Measurements from ENCODE around the gene SNAP47. TPM values are rescaled to one million over a fixed set of nuclear protein-coding genes. Genes with fewer than 3 reads are reported as not detected.

SNAP47 gene
- polyA plus RNA-seq, 1 donor (not counting 4 experiments of a cell fraction or from before 2014, with no cell fraction given): 24.8 TPM

DNA sequence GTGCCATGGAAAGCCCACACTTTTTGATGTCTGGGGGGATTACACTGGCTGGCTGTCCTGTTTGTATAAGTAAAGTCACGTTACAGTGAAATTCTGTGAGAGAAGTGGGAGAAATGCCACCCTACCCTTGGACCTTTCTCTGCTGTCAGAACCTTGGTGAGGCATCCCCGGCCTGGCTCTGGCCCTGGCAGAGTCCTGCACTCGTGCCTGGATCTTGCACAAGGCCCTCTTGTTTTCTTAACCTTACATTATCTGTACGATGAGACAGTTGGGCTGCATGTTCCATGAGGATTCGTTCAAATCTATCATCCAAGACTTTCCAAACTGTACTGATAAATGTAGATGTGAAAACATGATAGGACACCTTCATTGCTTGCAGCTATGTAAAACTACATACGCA, 11.4 kb downstream of the SNAP47 start:
- no peak for TF ChIP-seq EZH2 (IDR thresholded peaks at IDR 0.05; ENCODE audit: low read length)
- TF ChIP-seq, protein P1, sequence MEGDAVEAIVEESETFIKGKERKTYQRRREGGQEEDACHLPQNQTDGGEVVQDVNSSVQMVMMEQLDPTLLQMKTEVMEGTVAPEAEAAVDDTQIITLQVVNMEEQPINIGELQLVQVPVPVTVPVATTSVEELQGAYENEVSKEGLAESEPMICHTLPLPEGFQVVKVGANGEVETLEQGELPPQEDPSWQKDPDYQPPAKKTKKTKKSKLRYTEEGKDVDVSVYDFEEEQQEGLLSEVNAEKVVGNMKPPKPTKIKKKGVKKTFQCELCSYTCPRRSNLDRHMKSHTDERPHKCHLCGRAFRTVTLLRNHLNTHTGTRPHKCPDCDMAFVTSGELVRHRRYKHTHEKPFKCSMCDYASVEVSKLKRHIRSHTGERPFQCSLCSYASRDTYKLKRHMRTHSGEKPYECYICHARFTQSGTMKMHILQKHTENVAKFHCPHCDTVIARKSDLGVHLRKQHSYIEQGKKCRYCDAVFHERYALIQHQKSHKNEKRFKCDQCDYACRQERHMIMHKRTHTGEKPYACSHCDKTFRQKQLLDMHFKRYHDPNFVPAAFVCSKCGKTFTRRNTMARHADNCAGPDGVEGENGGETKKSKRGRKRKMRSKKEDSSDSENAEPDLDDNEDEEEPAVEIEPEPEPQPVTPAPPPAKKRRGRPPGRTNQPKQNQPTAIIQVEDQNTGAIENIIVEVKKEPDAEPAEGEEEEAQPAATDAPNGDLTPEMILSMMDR (optimal IDR thresholded peaks at IDR 0.05 in 1 of 3, IDR thresholded peaks at IDR 0.05 in 1 of 3, conservative IDR thresholded peaks at IDR 0.05 in 1 of 3; ENCODE audit: extremely low read depth in 1 of 3, insufficient read depth in 2 of 3, low read length in 3 of 3): no peak
- Histone ChIP-seq H3K9me1 (ENCODE audit: control insufficient read depth, extremely low read depth, insufficient read depth, low read length) (no peaks in the 10 kb centered on the region), H3K4me1 (ENCODE audit: control insufficient read depth, extremely low read depth, insufficient read depth, low read length) (no peaks in the 10 kb centered on the region), H3K36me3 (ENCODE audit: control insufficient read depth in 2 of 2, extremely low read depth in 1 of 2, insufficient read depth in 2 of 2, low read length in 2 of 2) (peaks cover 13% of the 10 kb centered on the region in 2 experiments), H4K20me1 (ENCODE audit: control insufficient read depth, extremely low read depth, insufficient read depth, low read length) (peaks cover 13% of the 10 kb centered on the region), H3K9ac (ENCODE audit: control insufficient read depth, extremely low read depth, insufficient read depth, low read length) (no peak overlapping the region), H3K9me3 (ENCODE audit: control insufficient read depth, low read depth, low read length) (no peaks in the 10 kb centered on the region), H3K4me2 (ENCODE audit: control insufficient read depth, extremely low read depth, insufficient read depth, low read depth, low read length) (no peak overlapping the region), H3K27me3 (ENCODE audit: control insufficient read depth, extremely low read depth, insufficient read depth, low read length) (no peaks in the 10 kb centered on the region), H2AFZ (ENCODE audit: control insufficient read depth, low read length) (no peak overlapping the region), H3K27ac (ENCODE audit: control insufficient read depth, insufficient read depth, low read length) (no peak overlapping the region), H3K4me3 (ENCODE audit: control insufficient read depth in 2 of 3, extremely low read depth in 1 of 3, insufficient read depth in 2 of 3, low read depth in 1 of 3, low read length in 3 of 3) (no peak overlapping the region), H3K79me2 (ENCODE audit: control insufficient read depth, insufficient read depth, low read length) (peaks cover 67% of the 10 kb centered on the region)
- DNase-seq (ENCODE audit: low read depth, low spot score) (no peak), FAIRE-seq (no peak)
- dilution Hi-C loops (cut with MboI; ENCODE audit: extremely low pct_ligation_motif_present, low sequenced_read_pairs): no loop called here

DNA sequence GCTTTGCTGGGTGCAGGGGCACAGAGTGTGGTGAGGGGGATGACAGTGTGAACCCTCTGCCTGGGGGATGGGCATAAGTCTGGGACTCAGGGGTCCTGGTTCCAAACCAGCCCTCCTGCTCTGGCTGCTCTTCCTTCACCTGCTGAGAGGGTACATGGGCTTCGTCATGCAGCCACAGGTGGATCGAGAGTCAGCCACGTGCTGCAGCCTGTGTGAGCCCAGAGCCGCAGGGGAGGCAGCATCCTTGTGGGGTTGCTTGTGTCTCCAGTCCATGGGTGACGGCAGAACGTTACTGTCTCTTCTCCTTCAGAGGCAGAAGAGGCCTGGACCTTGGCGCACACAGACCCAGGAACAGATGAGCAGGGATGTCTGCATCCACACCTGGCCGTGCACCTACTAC, 12.1 kb downstream of the SNAP47 start:
- H3K4me1 ChIP-seq (ENCODE audit: control insufficient read depth, extremely low read depth, insufficient read depth, low read length): no peaks in the 10 kb centered on the region
- dilution Hi-C loops (cut with MboI; ENCODE audit: extremely low pct_ligation_motif_present, low sequenced_read_pairs): no loop called here

More for the DNA sequence above, 12.1 kb downstream of the SNAP47 start:
- H3K9me3 ChIP-seq (ENCODE audit: control insufficient read depth, low read depth, low read length): no peaks in the 10 kb centered on the region
- FAIRE-seq: no peak
- H3K27me3 ChIP-seq (ENCODE audit: control insufficient read depth, extremely low read depth, insufficient read depth, low read length): no peaks in the 10 kb centered on the region
- H4K20me1 ChIP-seq (ENCODE audit: control insufficient read depth, extremely low read depth, insufficient read depth, low read length): peaks cover 13% of the 10 kb centered on the region
- H3K79me2 ChIP-seq (ENCODE audit: control insufficient read depth, insufficient read depth, low read length): peaks cover 65% of the 10 kb centered on the region
- no peak overlapping the region for H3K9ac ChIP-seq (ENCODE audit: control insufficient read depth, extremely low read depth, insufficient read depth, low read length)
- no peak overlapping the region for H3K27ac ChIP-seq (ENCODE audit: control insufficient read depth, insufficient read depth, low read length)
- no peaks in the 10 kb centered on the region for H3K9me1 ChIP-seq (ENCODE audit: control insufficient read depth, extremely low read depth, insufficient read depth, low read length)
- H3K4me3 ChIP-seq (ENCODE audit: control insufficient read depth in 2 of 3, extremely low read depth in 1 of 3, insufficient read depth in 2 of 3, low read depth in 1 of 3, low read length in 3 of 3): no peak overlapping the region
- no peak overlapping the region for H3K4me2 ChIP-seq (ENCODE audit: control insufficient read depth, extremely low read depth, insufficient read depth, low read depth, low read length)
- TF ChIP-seq, protein P1 (optimal IDR thresholded peaks at IDR 0.05 in 1 of 3, IDR thresholded peaks at IDR 0.05 in 1 of 3, conservative IDR thresholded peaks at IDR 0.05 in 1 of 3; ENCODE audit: extremely low read depth in 1 of 3, insufficient read depth in 2 of 3, low read length in 3 of 3): no peak
- TF ChIP-seq EZH2 (IDR thresholded peaks at IDR 0.05; ENCODE audit: low read length): no peak
- no peak overlapping the region for H2AFZ ChIP-seq (ENCODE audit: control insufficient read depth, low read length)
- H3K36me3 ChIP-seq (ENCODE audit: control insufficient read depth in 2 of 2, extremely low read depth in 1 of 2, insufficient read depth in 2 of 2, low read length in 2 of 2): peaks cover 13% of the 10 kb centered on the region in 2 experiments
- no peak for DNase-seq (ENCODE audit: low read depth, low spot score)
